Measurements from ENCODE around the gene ZNF678.
"Not testable (repeated sequence)": the region's sequence is repeated elsewhere in the genome, so short reads cannot be mapped to it uniquely, and the experiment has no call there.

The ZNF678 gene

GRCh38 chr1:227556288-227556687, 7.1 kb upstream of the ZNF678 start:
- DNase-seq: no peak

GRCh38 chr1:227557962-227558725, 5.2 kb upstream of the ZNF678 start:
- DNase-seq: no peak

GRCh38 chr1:227558732-227559262, 4.6 kb upstream of the ZNF678 start:
- DNase-seq: no peak

- no peak for DNase-seq
Observed at GRCh38 chr1:227559499-227559898, 3.9 kb upstream of the ZNF678 start.

DNA sequence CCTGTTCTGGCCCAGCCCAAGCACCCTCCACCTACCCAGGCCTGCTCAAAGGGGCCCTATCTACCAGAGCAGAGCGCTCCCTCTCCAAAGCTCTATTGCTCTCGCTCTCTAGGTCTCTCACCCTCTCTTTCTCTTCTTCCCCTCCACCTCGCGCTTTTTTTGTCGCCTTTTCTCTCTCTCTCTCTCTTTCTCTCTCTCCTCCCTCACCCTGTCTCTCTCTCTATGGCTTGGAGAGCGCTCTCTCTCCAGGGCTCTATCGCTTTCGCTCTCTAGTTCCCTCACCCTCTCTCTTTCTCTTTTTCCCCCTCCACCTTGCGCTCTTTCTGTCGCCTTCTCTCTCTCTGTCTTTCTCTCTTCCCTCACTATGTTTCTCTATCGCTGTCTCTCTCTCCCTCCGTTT, 3.4 kb upstream of the ZNF678 start:
- DNase-seq: no peak

DNA sequence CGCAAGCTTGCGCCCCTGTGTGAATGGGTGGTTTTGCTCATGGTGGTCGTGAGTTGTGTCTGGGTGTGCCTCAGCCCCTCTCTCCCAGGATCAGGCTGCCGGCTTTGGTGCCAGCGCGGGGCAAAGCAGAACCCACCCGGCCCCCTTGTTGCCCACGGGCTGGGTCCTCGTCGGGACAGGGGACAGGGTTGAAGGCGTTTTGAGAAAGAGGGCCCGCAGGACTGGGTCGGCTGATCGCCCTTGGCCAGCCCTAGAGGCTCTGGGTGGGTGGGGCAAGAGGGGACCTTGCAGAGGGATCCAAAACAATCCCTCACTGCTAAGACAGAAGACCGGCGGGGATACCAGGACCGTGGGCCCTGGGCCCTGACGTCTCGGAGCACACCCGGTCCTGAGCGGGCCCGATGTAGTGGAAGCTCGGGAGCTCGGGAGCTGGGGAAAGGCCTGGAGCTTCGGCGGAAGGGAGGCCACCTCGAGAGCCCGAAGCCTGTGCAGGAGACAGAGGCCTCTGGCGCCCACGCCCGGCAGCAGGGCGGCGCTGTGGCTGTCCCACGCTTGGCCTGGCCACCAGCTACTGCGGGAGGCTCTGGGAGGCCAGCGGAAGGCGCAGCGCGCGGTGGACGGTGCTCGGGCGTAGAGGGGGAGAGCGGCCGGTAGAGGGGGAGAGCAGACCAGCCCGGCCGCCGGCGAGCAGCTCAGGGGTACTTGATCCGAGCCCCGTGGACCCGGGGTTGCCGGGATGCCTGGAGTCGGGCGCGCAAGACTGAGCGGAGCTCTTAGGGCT, 2.8 kb upstream of the ZNF678 start:
- no peak for DNase-seq

- DNase-seq: no peak
Observed at GRCh38 chr1:227561241-227561907, 2.0 kb upstream of the ZNF678 start.

DNA sequence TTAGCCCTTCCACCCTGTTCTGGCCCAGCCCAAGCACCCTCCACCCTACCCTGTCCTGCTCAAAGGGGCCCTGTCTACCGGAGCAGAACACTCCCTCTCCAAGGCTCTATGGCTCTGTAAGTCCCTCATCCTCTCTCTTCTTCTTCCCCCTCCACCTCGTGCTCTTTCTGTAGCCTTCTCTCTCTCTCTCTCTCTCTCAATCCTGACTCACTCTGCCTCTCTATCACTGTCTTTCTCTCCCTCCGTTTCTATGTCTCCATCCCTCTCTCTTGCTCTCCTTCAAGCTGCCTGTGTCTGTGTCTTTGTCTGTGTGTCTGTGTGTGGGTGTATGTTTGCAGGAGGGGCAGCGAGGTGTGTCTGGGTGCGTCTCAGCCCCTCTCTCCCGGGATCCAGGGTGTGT, 1.3 kb upstream of the ZNF678 start:
- DNase-seq: no peak

- DNase-seq: no peak
Observed at GRCh38 chr1:227562933-227563323, 428 bp upstream of the ZNF678 start.

GRCh38 chr1:227567256-227567655, 3.9 kb downstream of the ZNF678 start:
- DNase-seq: no peak

- DNase-seq: no peak
Observed at GRCh38 chr1:227568593-227568992, 5.2 kb downstream of the ZNF678 start.

GRCh38 chr1:227572752-227573151, 9.4 kb downstream of the ZNF678 start:
- DNase-seq: no peak

- DNase-seq: no peak
Observed at GRCh38 chr1:227574926-227575325, 11.6 kb downstream of the ZNF678 start.

GRCh38 chr1:227576189-227576588, 12.8 kb downstream of the ZNF678 start:
- no peak for DNase-seq

DNA sequence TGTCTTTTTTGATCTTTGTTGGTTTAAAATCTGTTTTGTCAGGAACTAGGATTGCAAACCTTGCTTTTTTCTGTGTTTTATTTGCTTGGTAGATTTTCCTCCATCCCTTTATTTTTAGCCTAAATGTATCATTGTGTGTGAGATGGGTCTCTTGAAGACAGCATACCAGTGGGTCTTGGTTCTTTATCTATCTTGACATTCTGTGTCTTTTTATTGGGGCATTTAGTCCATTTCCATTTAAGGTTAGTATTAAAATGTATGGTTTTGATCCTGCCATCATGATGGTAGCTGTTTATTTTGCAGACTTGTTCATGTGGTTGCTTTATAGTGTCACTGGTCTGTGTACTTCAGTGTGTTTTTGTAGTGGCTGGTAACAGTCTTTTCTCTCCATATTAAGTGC, 14.1 kb downstream of the ZNF678 start:
- DNase-seq: no peak

DNA sequence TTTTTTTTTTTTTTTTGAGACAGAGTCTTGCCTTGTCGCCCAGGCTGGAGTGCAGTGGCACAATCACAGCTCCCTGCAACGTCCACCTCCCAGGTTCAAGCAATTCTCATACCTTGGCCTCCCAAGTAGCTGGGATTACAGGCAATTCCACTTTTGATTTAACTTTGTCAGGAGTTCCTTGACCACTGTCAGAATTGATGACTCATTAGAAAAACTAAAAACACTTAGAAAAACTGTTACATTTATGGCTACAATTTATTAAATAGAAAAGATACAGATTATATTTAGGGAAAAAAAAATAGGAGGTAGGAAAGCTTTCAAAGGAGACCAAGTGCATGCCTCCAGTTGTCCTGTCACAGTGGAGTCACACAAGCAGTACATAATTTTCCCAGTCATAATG, 20.0 kb downstream of the ZNF678 start:
- no peak for DNase-seq

DNA sequence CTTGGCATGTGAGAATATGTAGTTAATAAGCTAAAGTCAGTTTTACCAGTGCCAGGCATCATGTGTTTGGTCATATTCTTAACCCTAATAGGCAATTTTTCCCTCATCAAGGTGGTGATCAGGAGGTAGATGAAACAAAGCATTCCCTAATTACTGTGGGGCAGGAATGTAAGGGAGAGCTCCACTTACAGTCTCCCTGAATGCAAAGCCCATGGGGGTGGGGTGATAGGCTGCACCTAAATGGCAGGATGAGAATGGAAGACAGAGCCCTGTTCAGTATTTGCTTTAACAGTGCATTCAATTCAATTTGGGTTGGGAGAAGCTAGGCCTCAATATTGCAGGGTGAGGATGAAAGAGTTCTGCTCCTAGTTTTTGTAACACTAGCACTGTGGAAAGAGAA, 23.4 kb downstream of the ZNF678 start:
- no peak for DNase-seq

DNA sequence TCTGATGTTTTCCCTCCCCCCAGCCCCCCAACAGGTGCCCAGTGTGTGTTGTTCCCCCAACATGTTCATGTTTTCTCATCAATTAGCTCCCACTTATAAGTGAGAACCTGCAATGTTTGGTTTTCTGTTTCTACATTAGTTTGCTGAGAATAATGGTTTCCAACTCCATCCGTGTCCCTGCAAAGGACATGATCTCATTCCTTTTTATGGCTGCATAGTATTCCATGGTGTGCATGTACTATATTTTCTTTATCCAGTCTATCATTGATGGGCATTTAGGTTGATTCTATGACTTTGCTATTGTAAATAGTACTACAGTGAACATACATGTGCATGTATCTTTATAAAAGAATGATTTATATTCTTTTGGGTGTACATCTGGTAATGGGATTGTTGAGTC, 24.6 kb downstream of the ZNF678 start:
- DNase-seq: no peak

GRCh38 chr1:227588769-227589168, 25.4 kb downstream of the ZNF678 start:
- not testable (repeated sequence) for DNase-seq

DNA sequence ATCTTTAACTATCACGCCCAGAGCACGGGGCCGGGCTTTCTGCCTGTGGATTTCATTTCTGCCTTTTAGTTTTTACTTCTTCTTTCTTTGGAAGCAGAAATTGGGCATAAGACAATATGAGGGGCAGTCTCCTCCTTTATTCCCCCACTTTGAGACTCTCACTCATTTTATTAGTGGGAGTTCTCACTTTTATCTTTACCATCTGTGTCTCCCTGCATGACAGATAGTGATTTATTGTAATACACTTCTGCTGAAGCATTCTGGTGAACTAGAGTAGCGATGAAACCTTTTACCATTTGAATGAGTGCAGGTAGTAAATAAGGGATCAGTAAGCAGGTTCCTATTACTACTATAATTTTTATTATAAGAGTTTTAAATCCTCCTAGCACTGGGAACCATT, 26.4 kb downstream of the ZNF678 start:
- DNase-seq: not testable (repeated sequence)

DNA sequence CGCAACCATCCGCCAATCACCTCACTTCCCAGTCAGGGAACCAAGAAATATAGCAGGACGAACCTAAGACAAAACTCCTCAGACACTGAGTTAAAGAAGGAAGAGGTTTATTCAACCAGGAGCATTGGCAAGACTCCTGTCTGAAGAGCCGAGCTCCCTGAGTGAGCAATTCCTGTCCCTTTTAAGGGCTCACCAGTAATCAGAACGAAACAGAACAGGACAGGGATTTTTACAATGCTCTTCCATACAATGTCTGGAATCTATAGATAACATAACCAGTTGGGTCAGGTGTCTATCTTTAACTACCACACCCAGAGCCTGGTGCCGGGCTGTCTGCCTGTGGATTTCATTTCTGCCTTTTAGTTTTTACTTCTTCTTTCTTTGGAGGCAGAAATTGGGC, 32.9 kb downstream of the ZNF678 start:
- DNase-seq: not testable (repeated sequence)

- DNase-seq: no peak
Observed at GRCh38 chr1:227603327-227603726, 40.0 kb downstream of the ZNF678 start.

- DNase-seq: no peak
Observed at GRCh38 chr1:227604446-227604845, 41.1 kb downstream of the ZNF678 start.

- DNase-seq: not testable (repeated sequence)
Observed at GRCh38 chr1:227606271-227606670, 42.9 kb downstream of the ZNF678 start.

Measured in activated naive CD4-positive, alpha-beta T cell (primary cell).